Inflammatory macrophage (primary cell): ENCODE results near the gene ZNF625.

Experiments
- DNase-seq, 2 donors: peaks; one replicate each; pipeline ENCODE4 v3.0.0-alpha.2; 2020 to 2022
- total RNA-seq, 18 experiments: gene quantifications; one replicate each; lab custom pipeline; 2026; ENCODE audit warnings: mixed read lengths in 6 of 18, inconsistent platforms in 2 of 18; lab: John Stamatoyannopoulos, UW

ZNF625 gene
- 0 to 0.43 (median 0.14) reads per million in 18 experiments for total RNA-seq

- peak; percentile 38 to 72 for DNase-seq
Measured at GRCh38 chr19:12156223-12157058, at the start of gene ZNF625. TSS of gene ZNF625 (minus strand) at chr19:12156734. CDS start at chr19:12156558, 176 bp downstream.

GRCh38 chr19:12205296-12205695 lies 48.8 kb upstream of the ZNF625 start:
- DNase-seq = no peak

- DNase-seq = peak; percentile 7 to 37
Measured at GRCh38 chr19:12202250-12202649, 45.7 kb upstream of the ZNF625 start.

GRCh38 chr19:12199757-12200419 lies 43.4 kb upstream of the ZNF625 start:
- DNase-seq = no peak

DNA sequence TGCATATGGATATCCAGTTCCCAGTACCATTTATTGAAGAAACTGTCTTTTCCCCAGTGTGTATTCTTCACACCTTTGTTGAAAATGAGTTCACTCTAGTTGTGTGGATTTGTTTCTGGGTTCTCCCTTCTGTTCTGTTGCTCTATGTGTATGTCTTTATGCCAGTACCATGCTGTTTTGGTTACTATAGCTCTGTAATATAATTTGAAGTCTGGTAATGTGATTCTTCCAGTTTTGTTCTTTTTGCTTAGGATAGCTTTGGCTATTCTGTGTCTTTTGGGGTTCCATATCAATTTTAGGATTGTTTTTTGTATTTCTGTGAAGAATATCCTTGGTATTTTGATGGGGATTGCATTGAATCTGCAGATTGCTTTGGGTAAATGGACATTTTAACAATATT lies 41.6 kb upstream of the ZNF625 start:
- no peak for DNase-seq

DNA sequence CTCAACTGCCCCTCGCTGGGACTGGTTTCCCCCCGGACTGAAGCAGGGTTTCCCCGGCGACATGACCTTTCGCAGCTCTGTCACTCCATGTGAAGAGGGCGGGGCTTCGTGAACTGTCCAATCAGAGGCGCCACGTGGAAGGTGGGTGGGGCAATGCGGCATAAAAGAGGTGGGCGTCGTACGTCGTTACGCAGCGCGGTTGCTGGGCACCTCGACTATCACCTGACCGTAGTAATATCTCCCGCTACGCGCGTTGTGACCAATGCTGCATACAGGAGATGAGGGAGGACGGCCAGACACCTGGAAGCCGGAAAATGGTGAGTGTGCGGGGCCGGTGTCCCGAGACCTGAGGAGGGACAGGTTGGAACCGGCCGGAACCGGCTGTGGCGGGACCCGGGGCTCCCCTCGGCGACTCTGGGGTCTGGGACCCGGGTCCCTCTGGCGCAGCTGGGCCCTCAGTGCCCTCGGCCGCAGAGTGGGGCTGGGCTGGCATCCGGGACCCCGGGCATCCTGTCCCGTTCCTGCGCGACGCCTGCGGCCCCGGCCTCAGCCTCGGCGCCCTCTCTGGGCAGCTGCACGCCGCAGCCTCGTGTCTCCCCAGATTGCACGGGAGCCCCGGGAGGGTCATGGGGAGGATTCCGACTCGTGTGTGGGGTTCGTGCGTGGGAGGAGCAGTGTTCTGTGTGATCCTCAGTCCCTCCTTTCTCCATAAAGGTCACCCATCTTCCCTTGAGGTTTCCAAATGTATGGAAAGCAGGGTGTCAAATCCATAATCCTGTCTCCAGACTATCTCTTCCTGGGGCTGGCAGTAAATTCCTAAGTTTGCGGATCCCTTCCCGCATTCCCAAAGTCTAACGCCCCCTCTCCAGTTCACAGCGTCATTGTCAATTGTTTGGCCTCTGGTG lies 38.5 kb upstream of the ZNF625 start:
- no peak for DNase-seq

- DNase-seq = no peak
Measured at GRCh38 chr19:12187625-12188024, 31.1 kb upstream of the ZNF625 start.

- DNase-seq = no peak
Measured at GRCh38 chr19:12180377-12180776, 23.8 kb upstream of the ZNF625 start.

DNA sequence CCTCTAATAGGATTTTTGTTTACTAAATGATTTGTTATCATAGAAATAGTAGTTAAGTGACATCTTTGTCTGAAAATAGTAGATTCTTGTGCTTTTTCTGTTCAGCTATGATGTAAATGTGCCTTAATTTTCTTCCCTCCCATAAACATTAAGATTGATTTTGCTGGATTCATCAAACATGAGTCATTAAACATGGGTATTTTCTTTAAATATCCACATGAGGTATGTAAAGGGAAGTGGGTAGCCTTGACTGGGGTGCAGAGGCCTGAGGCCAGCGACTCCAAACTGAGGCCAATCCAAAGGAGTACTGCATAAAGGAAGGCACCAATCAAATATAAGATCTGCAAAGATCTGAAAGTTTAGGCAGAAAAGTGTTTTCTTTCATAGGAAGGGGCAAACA lies 10.1 kb upstream of the ZNF625 start:
- peak in 1 of 2 donors; percentile 20 for DNase-seq

GRCh38 chr19:12163826-12164225 lies 7.3 kb upstream of the ZNF625 start:
- peak; percentile 44 to 46 for DNase-seq

GRCh38 chr19:12162882-12163806 lies 6.6 kb upstream of the ZNF625 start, which contains the start of gene ZNF136:
TSS of gene ZNF136 (plus strand) at chr19:12163096. CDS start at chr19:12163204, 108 bp downstream.
- peak; percentile 97 for DNase-seq

- DNase-seq = no peak
Measured at GRCh38 chr19:12162513-12162881, 6.0 kb upstream of the ZNF625 start.

- DNase-seq = no peak
Measured at GRCh38 chr19:12159773-12160414, 3.4 kb upstream of the ZNF625 start.

GRCh38 chr19:12155324-12155860 lies 1.1 kb downstream of the ZNF625 start:
- DNase-seq = no peak

DNA sequence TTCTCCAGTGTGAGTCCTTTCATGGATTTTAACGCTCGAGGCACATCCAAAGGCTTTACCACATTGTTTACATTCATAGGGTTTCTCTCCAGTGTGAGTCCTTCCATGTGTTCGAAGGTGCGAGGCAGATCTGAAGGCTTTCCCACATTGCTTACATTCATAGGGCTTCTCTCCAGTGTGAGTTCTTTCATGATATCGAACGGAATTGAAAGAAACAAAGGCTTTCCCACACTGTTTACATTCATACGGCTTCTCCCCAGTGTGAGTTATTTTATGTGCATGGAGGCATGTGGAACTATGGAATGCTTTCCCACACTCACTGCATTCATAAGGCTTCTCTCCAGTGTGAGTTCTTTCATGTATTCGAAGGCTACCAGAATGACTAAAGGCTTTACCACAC lies 11.2 kb downstream of the ZNF625 start:
- no peak for DNase-seq

- no peak for DNase-seq
Measured at GRCh38 chr19:12141405-12141736, 15.2 kb downstream of the ZNF625 start.

DNA sequence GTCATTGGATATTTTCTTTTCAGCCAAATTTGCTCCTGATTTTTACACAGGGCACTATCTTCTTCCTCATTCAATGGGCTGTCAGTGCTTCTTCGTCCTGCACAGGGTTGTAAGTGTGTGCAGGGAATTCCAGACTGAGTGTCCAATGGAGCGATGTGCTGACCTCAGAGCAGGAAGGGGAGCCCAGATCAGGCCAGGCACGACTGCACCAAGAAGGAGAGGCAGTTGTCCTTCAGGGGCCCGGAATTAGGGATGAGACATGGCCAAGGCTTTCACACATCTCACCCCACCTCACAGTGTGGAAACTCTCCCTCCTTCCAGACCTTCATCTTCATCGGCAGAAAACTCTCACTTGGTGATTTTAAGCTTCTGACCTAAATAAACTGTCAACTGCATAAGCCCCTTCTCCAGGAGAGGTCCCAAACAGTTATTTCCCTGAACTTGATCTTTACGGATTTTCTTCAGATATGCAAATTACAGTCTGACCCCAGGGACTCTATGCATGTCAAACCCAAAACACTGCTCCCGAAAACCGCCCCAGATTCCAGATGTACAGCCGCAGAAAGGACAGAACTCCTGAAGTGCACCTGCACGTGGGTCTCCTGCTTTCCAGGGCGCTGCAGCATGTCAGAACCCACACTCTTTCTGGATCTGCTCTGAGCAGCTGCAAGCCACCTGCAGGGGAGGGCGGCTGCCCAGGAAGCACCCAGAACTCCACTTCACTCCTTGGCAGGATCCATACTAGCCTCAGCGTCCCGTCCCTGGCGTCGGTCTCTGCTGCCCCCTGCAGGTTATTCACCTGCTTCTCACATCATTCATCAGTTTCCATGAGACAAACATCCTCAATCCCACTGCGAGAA lies 15.8 kb downstream of the ZNF625 start:
- DNase-seq = peak; percentile 88 to 90

- DNase-seq = peak; percentile 96 to 98
Measured at GRCh38 chr19:12139885-12140544, 16.5 kb downstream of the ZNF625 start, which contains the start of gene ZNF20. TSS of gene ZNF20 (minus strand) at chr19:12140350. CDS start at chr19:12140182, 168 bp downstream.

DNA sequence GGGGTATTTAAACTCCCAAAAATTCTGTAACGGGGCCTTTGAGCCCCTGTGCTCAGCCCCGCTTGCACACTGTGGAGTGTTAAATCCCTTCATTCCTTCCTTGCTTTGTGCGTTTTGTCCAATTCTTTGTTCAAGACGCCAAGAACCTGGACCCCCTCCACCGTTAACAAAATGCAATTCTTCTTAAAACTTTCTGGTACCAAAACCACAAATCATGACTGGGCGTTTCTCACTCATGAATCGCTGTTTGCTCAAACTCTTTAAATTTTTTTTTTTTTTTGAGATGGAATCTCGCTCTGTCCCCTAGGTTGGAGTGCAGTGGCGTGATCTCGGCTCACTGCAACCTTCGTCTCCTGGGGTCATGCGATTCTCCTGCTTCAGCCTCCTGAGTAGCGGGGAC lies 17.3 kb downstream of the ZNF625 start:
- DNase-seq = no peak
